H1 (cell line): ENCODE results near the gene GSTA2. TPM values are rescaled to one million over a fixed set of nuclear protein-coding genes. Genes with fewer than 3 reads are reported as not detected.

Experiments used
- CTCF ChIA-PET: fragments of 300-600 bp; sonication (Branson Sonifier 250); formaldehyde crosslinking; loops from one replicate; lab custom pipeline; 2021; ENCODE audit not compliant: partially characterized antibody; lab: Charles Lee
- POLR2A ChIA-PET: fragments of 300-600 bp; sonication (Branson Sonifier 250); formaldehyde crosslinking; loops from one replicate; lab custom pipeline; 2021; ENCODE audit warnings: inconsistent platforms; ENCODE audit not compliant: partially characterized antibody; lab: Charles Lee
- DNase-seq, 2 experiments: peaks; one replicate each; pipeline versions ENCODE4 v3.0.0 to v3.0.0-alpha.2; 2010 to 2022; ENCODE audit warnings: low spot score in 2 of 2, low read depth in 1 of 2, mixed read lengths in 1 of 2
- FAIRE-seq: peaks from 2 replicates; lab custom pipeline; 2011; peaks lifted over from hg19 to GRCh38; lab: Jason Lieb, UNC
- H2AFZ ChIP-seq: 2 replicates; pipeline ENCODE4 v1.8.1; 2012; ENCODE audit warnings: low read length, inconsistent platforms
- H2AK5ac ChIP-seq: 2 replicates; pipeline ENCODE4 v1.6.1; 2013; ENCODE audit warnings: low read depth, low read length
- H2BK120ac ChIP-seq: replicated peaks from 2 replicates; pipeline ENCODE3; 2013; ENCODE audit warnings: low read depth, low read length, inconsistent platforms
- H2BK12ac ChIP-seq: 2 replicates; pipeline ENCODE4 v1.6.1; 2013; ENCODE audit warnings: low read depth, low read length
- H2BK15ac ChIP-seq: 2 replicates; pipeline ENCODE4 v1.6.1; 2013; ENCODE audit warnings: low read length
- H2BK20ac ChIP-seq: 2 replicates; pipeline ENCODE4 v1.6.1; 2013; ENCODE audit warnings: low read length
- H2BK5ac ChIP-seq: 2 replicates; pipeline ENCODE4 v1.6.1; 2013; ENCODE audit warnings: low read depth, low read length
- H3K14ac ChIP-seq: 2 replicates; pipeline ENCODE4 v1.6.1; 2013; ENCODE audit warnings: inconsistent platforms; ENCODE audit not compliant: insufficient read length
- H3K18ac ChIP-seq: 2 replicates; pipeline ENCODE4 v1.6.1; 2013; ENCODE audit warnings: low read length; ENCODE audit errors: extremely low read depth
- H3K23ac ChIP-seq: 2 replicates; pipeline ENCODE4 v1.6.1; 2013; ENCODE audit warnings: inconsistent platforms; ENCODE audit not compliant: insufficient read length
- H3K23me2 ChIP-seq: 2 replicates; pipeline ENCODE4 v1.6.1; 2013; ENCODE audit warnings: low read depth, low read length
- H3K27ac ChIP-seq: 2 replicates; pipeline ENCODE4 v1.6.1; 2011; ENCODE audit warnings: low read depth, low read length, inconsistent platforms
- H3K27me3 ChIP-seq, 4 experiments: replicated peaks in 1 of 4; 1 replicate in 1 of 4; 2 replicates in 3 of 4; pipeline versions ENCODE4 v1.6.1 to v1.8.1; 2011 to 2013; ENCODE audit warnings: low read length in 3 of 4, mild to moderate bottlenecking in 3 of 4, inconsistent platforms in 2 of 4, mixed read lengths in 2 of 4, moderate library complexity in 1 of 4; ENCODE audit not compliant: control insufficient read depth in 3 of 4, insufficient read depth in 3 of 4; ENCODE audit errors: extremely low read depth in 1 of 4
- H3K36me3 ChIP-seq, 4 experiments: 2 replicates each; pipeline versions ENCODE4 v1.6.1 to v1.8.1; 2011 to 2013; ENCODE audit warnings: mild to moderate bottlenecking in 4 of 4, low read length in 3 of 4, moderate library complexity in 2 of 4, control low read depth in 1 of 4, inconsistent platforms in 1 of 4; ENCODE audit not compliant: insufficient read depth in 4 of 4, control insufficient read depth in 2 of 4
- H3K4ac ChIP-seq: replicated peaks from 2 replicates; pipeline ENCODE3; 2013; ENCODE audit warnings: low read length, low read depth, mixed read lengths, inconsistent platforms; ENCODE audit not compliant: insufficient read length
- H3K4me1 ChIP-seq, 4 experiments: replicated peaks in 1 of 4; 1 replicate in 1 of 4; 2 replicates in 3 of 4; pipeline versions ENCODE4 v1.6.1 to v1.8.1; 2011 to 2013; ENCODE audit warnings: low read length in 3 of 4, inconsistent platforms in 2 of 4, mixed read lengths in 1 of 4; ENCODE audit not compliant: insufficient read depth in 4 of 4, control insufficient read depth in 3 of 4
- H3K4me2 ChIP-seq, 2 experiments: 2 replicates each; pipeline versions ENCODE4 v1.6.1 to v1.8.1; 2011 to 2013; ENCODE audit warnings: low read depth in 2 of 2, low read length in 2 of 2, control low read depth in 1 of 2, inconsistent platforms in 1 of 2, mild to moderate bottlenecking in 1 of 2; ENCODE audit not compliant: insufficient read depth in 1 of 2
- H3K4me3 ChIP-seq, 4 experiments: fragments of 200-600, 300-600 bp in 1 of 4; sonication (generic), shearing (Covaris generic), sonication (Bioruptor Twin) in 1 of 4; 2 replicates each; pipeline versions ENCODE4 v1.5.1 to v1.8.1; 2011 to 2016; ENCODE audit warnings: low read length in 4 of 4, low read depth in 3 of 4, control low read depth in 2 of 4, inconsistent platforms in 2 of 4, mild to moderate bottlenecking in 2 of 4, mixed read lengths in 1 of 4, moderate library complexity in 1 of 4; ENCODE audit not compliant: insufficient read depth in 2 of 4; ENCODE audit errors: extremely low read depth in 1 of 4
- H3K56ac ChIP-seq: replicated peaks from 2 replicates; pipeline ENCODE3; 2013; ENCODE audit warnings: low read depth, mild to moderate bottlenecking, mixed read lengths, low read length, inconsistent platforms; ENCODE audit not compliant: insufficient read length
- H3K79me1 ChIP-seq: 2 replicates; pipeline ENCODE4 v1.6.1; 2013; ENCODE audit warnings: low read depth, low read length, control low read depth
- H3K79me2 ChIP-seq, 2 experiments: 2 replicates each; pipeline versions ENCODE4 v1.6.1 to v1.8.1; 2012 to 2013; ENCODE audit warnings: low read length in 2 of 2, mild to moderate bottlenecking in 2 of 2, inconsistent platforms in 1 of 2; ENCODE audit not compliant: insufficient read depth in 2 of 2, control insufficient read depth in 1 of 2
- H3K9ac ChIP-seq, 4 experiments: replicated peaks in 1 of 4; 1 replicate in 1 of 4; 2 replicates in 3 of 4; pipeline versions ENCODE4 v1.6.1 to v1.8.1; 2011 to 2013; ENCODE audit warnings: low read depth in 3 of 4, low read length in 3 of 4, control low read depth in 2 of 4, mild to moderate bottlenecking in 2 of 4, moderate library complexity in 2 of 4, inconsistent platforms in 1 of 4; ENCODE audit errors: extremely low read depth in 1 of 4
- H3K9me3 ChIP-seq, 2 experiments: 2 replicates each; pipeline versions ENCODE4 v1.6.1 to v1.8.1; 2012 to 2013; ENCODE audit warnings: mild to moderate bottlenecking in 2 of 2, moderate library complexity in 2 of 2, control low read depth in 1 of 2, inconsistent platforms in 1 of 2, low read depth in 1 of 2, low read length in 1 of 2, mixed read lengths in 1 of 2; ENCODE audit not compliant: insufficient read depth in 2 of 2
- H4K20me1 ChIP-seq, 2 experiments: replicated peaks in 1 of 2; 2 replicates each; pipeline versions ENCODE3 to v1.8.1; 2011 to 2013; ENCODE audit warnings: inconsistent platforms in 2 of 2, low read length in 2 of 2, mild to moderate bottlenecking in 1 of 2; ENCODE audit not compliant: insufficient read depth in 2 of 2, control insufficient read depth in 1 of 2
- H4K5ac ChIP-seq: 2 replicates; pipeline ENCODE4 v1.6.1; 2013; ENCODE audit warnings: low read length, low read depth, mixed read lengths, inconsistent platforms; ENCODE audit not compliant: insufficient read length
- H4K8ac ChIP-seq: 2 replicates; pipeline ENCODE4 v1.8.0; 2013; ENCODE audit warnings: mild to moderate bottlenecking, moderate library complexity, low read length, inconsistent platforms; ENCODE audit not compliant: insufficient read depth; ENCODE audit errors: extremely low read depth
- H4K91ac ChIP-seq: replicated peaks from 2 replicates; pipeline ENCODE3; 2013; ENCODE audit warnings: low read length, mixed read lengths, inconsistent platforms; ENCODE audit not compliant: insufficient read length
- CEBPB ChIP-seq: IDR thresholded peaks from 2 replicates; pipeline ENCODE4 v1.6.1; 2012; ENCODE audit warnings: low read depth, low read length
- NANOG ChIP-seq: IDR thresholded peaks from 2 replicates; pipeline ENCODE4 v1.6.1; 2011; ENCODE audit warnings: low read length, low read depth, mild to moderate bottlenecking, inconsistent platforms; ENCODE audit not compliant: insufficient read depth, poor library complexity, severe bottlenecking
- RAD21 ChIP-seq, 2 experiments: IDR thresholded peaks in 1 of 2; conservative IDR thresholded peaks in 1 of 2; 2 replicates each; pipeline ENCODE4 v1.6.1; 2011; ENCODE audit warnings: low read depth in 2 of 2, low read length in 2 of 2, improper control_type of control experiment in 1 of 2, inconsistent platforms in 1 of 2, mild to moderate bottlenecking in 1 of 2, moderate library complexity in 1 of 2
- WGBS, 2 experiments: shearing (Covaris generic) in 1 of 2; methylation state at CpG; one replicate each; pipeline versions ENCODE4 v1.1.6 to v1.1.7; 2013 to 2015; ENCODE audit warnings: low lambda C conversion rate in 2 of 2, mixed read lengths in 2 of 2, inconsistent platforms in 1 of 2, low coverage in 1 of 2, missing lambda C conversion rate in 1 of 2; ENCODE audit not compliant: insufficient replicate concordance in 2 of 2, insufficient coverage in 1 of 2, insufficient read length in 1 of 2; ENCODE audit errors: extremely low coverage in 1 of 2, missing lambda C conversion rate in 1 of 2; 5-methylcytosine and 5-hydroxymethylcytosine counted together
- polyA plus RNA-seq, 7 experiments: library from polyadenylated mRNA; depleted of rRNA in 3 of 7; stranded (reverse) in 5 of 7; unstranded in 2 of 7; fragments of >200 nt in 5 of 7; fragments of 200-250 nt in 2 of 7; gene quantifications; 1 replicate in 5 of 7; 2 replicates in 1 of 7; 4 replicates in 1 of 7; pipeline versions ENCODE4 v1.2.1 to v1.2.3, GENCODE V29; 2011 to 2013; ENCODE audit warnings: missing spikeins in 2 of 7, mixed read lengths in 2 of 7
- total RNA-seq: library from RNA; stranded (reverse); fragmentation: NEBNext Ultra II Directional; extraction: Animal tissue kit (Norgen Biotek cat#: 25700); gene quantifications from 2 replicates; pipeline ENCODE4 v1.2.1, GENCODE V29; 2021

Gene GSTA2
- total and polyA plus RNA-seq, 2 of the 8 experiments (the other 6 are each of a cell fraction or from before 2014, with no cell fraction given), result 0.05 TPM; not detected in 1

DNA sequence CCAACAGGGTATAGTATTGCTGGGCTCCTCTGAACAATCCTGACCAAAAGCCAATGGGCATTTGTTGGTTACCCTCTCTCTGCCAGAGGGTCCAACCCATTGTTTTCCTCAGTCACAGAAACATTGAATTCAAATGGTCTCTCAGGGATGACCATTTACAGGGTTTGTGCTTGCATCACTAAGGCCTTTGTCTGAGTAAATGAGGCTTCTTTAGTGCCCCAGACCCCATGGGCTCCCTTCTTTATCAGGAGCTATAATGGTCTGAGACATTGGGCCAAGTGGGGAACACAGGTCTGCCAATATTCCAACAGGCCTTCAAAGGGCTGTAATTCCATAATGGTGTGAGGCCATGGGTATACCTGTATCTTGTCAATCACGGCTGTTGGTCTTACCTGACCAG is 27.1 kb downstream of the GSTA2 start:
- Histone ChIP-seq H3K4ac (no peak overlapping the region), H3K4me3 (no peak overlapping the region), H2AK5ac (no peak overlapping the region), H3K14ac (no peak overlapping the region), H2BK120ac (no peak overlapping the region), H3K56ac (no peak overlapping the region), H2BK20ac (no peak overlapping the region), H4K5ac (no peak overlapping the region), H3K9me3 (no peaks in the 10 kb centered on the region), H3K9ac (no peak overlapping the region), H3K4me1 (peaks cover 0 to 8% (median 2%) of the 10 kb centered on the region in 4 experiments; a peak in 3 of 7 replicates), H4K8ac (no peak overlapping the region), H2BK15ac (no peak overlapping the region), H2BK5ac (no peak overlapping the region), H3K36me3 (no peaks in the 10 kb centered on the region), H3K79me2 (no peaks in the 10 kb centered on the region), H3K27ac (no peak overlapping the region), H3K23me2 (no peaks in the 10 kb centered on the region), H2BK12ac (no peak overlapping the region)
- CTCF ChIA-PET, result interaction anchor here (1.3 kb wide), 1 partner anchor 10 kb away, joined by 4 read pairs; no protein-coding TSS in a partner anchor
- WGBS, 2 experiments, result 79% methylated on average over 1 of the region's 1 CpG; no CpG with 5 or more reads in 1 of the 2 experiments
- FAIRE-seq, result peak; percentile 66
- TF ChIP-seq CEBPB (peak; percentile 47; the same call in 1 of the 2 replicates), NANOG (peak; percentile 80), RAD21 (IDR thresholded peaks at IDR 0.05 in 1 of 2, conservative IDR thresholded peaks at IDR 0.05 in 1 of 2; ENCODE audit: low read depth in 2 of 2, low read length in 2 of 2) (no peak)
- TF ChIP-seq, all 59 proteins: peak for 2
- Histone ChIP-seq H3K23ac (no peak overlapping the region), H4K91ac (no peak overlapping the region), H3K18ac (no peak overlapping the region), H3K79me1 (no peaks in the 10 kb centered on the region; the same call in 1 of the 2 replicates), H4K20me1 (no peaks in the 10 kb centered on the region), H3K4me2 (peak overlapping the region; percentile 6 to 15; a peak in 2 of 4 replicates), H3K27me3 (no peaks in the 10 kb centered on the region), H2AFZ (no peak overlapping the region)
- POLR2A ChIA-PET, result no interaction called here
- no peak for DNase-seq
